ENCODE measurements around the gene C14orf93.

DNA sequence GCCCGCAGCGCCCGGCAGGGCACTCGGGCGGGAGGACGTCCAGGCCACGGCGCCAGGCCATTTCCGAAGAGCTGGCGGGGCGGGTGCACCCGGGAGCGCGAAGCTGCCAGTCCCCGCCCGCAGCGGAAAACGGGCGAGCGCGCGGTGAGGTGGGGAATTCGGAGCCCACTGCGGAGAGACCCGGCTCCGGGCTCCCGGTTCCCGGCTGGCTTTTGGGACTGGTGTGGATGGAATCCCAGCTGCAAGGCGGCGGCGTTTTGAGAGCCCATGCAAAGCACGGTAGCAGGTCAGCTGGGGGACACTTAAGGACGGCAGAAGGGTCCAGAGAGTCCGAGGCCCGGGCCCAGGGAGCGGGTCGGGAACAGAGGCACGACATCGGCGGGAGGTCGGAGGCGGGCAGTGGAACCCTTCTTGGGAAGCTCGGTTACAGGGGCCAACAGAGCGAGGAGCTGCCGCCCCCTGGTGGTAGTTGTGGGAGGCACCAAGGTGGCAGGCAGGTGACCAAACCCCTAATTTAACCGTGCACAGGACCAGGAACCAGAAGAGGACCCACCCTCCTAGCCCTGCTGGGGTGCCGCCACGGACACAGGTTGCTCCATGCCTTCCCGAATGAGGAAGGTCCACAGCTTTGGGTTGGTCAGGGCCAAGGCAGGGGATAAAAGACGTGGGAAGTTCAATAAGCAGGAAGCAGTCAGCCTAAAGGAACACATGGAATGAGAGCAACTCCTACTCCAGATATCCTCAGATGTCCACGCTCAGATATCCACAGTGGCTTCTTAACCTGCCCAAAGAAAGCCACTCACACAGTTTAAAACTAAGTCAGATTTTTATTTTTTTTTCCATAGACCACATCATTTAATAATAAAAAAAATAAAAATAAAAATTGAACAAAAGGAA is 48.1 kb upstream of the C14orf93 start:
- TF ChIP-seq POLR2A (IDR thresholded peaks at IDR 0.05; ENCODE audit: low read length) = no peak
- TF ChIP-seq GATA1 (IDR thresholded peaks at IDR 0.05; ENCODE audit: low read depth, low read length) = no peak
